GM12878 (cell line): ENCODE measurements around the gene ZFPM1. TPM values are rescaled to one million over a fixed set of nuclear protein-coding genes. Genes with fewer than 3 reads are reported as not detected.

ENCODE experiments used
- ATAC-seq: fragments of 200-7000 bp; cut with Tn5 transposase; 3 replicates; pipeline ENCODE4 v1.9.1; 2020; ENCODE audit warnings: mild to moderate bottlenecking, moderate library complexity
- BruUV-seq: library from RNA; stranded (reverse); fragments of 400-500 nt; replicated peaks from 2 replicates; lab custom pipeline; 2021; lab: Mats Ljungman, UMichigan
- CTCF ChIA-PET: fragments of 300-600 bp; sonication (Branson Sonifier 250); formaldehyde crosslinking; extraction: SDS; loops from one replicate; lab custom pipeline; 2021; ENCODE audit warnings: inconsistent platforms; lab: Yijun Ruan, JAX
- POLR2A ChIA-PET: fragments of 350-600 bp; formaldehyde crosslinking; extraction: SDS; loops from one replicate; lab custom pipeline; 2021; ENCODE audit warnings: inconsistent platforms; lab: Charles Lee
- RAD21 ChIA-PET: fragments of 300-600 bp; sonication (Branson Sonifier 250); formaldehyde crosslinking; loops from one replicate; lab custom pipeline; 2023; ENCODE audit warnings: antibody characterized with exemption; ENCODE audit not compliant: unreplicated experiment; lab: Charles Lee
- SMC1A ChIA-PET: fragments of 300-600 bp; sonication (Branson Sonifier 250); formaldehyde crosslinking; loops from one replicate; lab custom pipeline; 2023; ENCODE audit not compliant: unreplicated experiment, uncharacterized antibody; lab: Charles Lee
- DNase-seq: peaks from one replicate; pipeline ENCODE4 v3.0.0-alpha.2; 2011; ENCODE audit warnings: low read depth, low spot score
- FAIRE-seq: peaks from 3 replicates; lab custom pipeline; 2011; peaks lifted over from hg19 to GRCh38; lab: Jason Lieb, UNC
- H2AFZ ChIP-seq: 2 replicates; pipeline ENCODE4 v1.6.0; 2011; ENCODE audit warnings: low read depth, low read length, control low read depth; ENCODE audit not compliant: control insufficient read depth
- H3K27ac ChIP-seq: 2 replicates; pipeline ENCODE4 v1.5.1; 2011; ENCODE audit warnings: control low read depth; ENCODE audit not compliant: control insufficient read depth, insufficient read depth
- H3K27me3 ChIP-seq, 2 experiments: replicated peaks in 1 of 2; 2 replicates each; pipeline versions ENCODE4 v1.6.0 to v1.6.1; 2011; ENCODE audit warnings: low read length in 1 of 2; ENCODE audit not compliant: control insufficient read depth in 2 of 2, insufficient read depth in 2 of 2
- H3K36me3 ChIP-seq, 2 experiments: 2 replicates each; pipeline ENCODE4 v1.5.1; 2011; ENCODE audit warnings: low read length in 1 of 2; ENCODE audit not compliant: control insufficient read depth in 2 of 2, insufficient read depth in 2 of 2
- H3K4me1 ChIP-seq: 2 replicates; pipeline ENCODE4 v1.6.1; 2011; ENCODE audit warnings: mild to moderate bottlenecking, low read length, moderate library complexity, mixed read lengths; ENCODE audit not compliant: control insufficient read depth, insufficient read depth
- H3K4me2 ChIP-seq: 2 replicates; pipeline ENCODE4 v1.6.0; 2011; ENCODE audit warnings: control low read depth; ENCODE audit not compliant: control insufficient read depth, insufficient read depth
- H3K4me3 ChIP-seq: fragments of 200-600 bp; sonication (generic); 2 replicates; pipeline ENCODE4 v1.5.1; 2016
- H3K79me2 ChIP-seq: 2 replicates; pipeline ENCODE4 v1.6.0; 2011; ENCODE audit warnings: low read length; ENCODE audit not compliant: control insufficient read depth, insufficient read depth
- H3K9ac ChIP-seq: 2 replicates; pipeline ENCODE4 v1.8.0; 2011; ENCODE audit warnings: low read length, control low read depth, mixed read lengths; ENCODE audit not compliant: control insufficient read depth, insufficient read depth
- H3K9me3 ChIP-seq: replicated peaks from 3 replicates; pipeline ENCODE4 v1.5.1; 2011; ENCODE audit warnings: mild to moderate bottlenecking, low read length; ENCODE audit not compliant: control insufficient read depth, insufficient read depth
- H4K20me1 ChIP-seq: 2 replicates; pipeline ENCODE4 v1.6.0; 2011; ENCODE audit not compliant: control insufficient read depth, insufficient read depth
- BCL11A ChIP-seq: IDR thresholded peaks from 2 replicates; pipeline ENCODE4 v1.6.1; 2011; ENCODE audit warnings: low read depth, low read length
- EP300 ChIP-seq, 2 experiments: fragments of 150-350 bp in 1 of 2; IDR thresholded peaks; 2 replicates each; pipeline ENCODE4 v1.6.1; 2011 to 2012; ENCODE audit warnings: low read depth in 2 of 2, low read length in 2 of 2, borderline replicate concordance in 1 of 2, improper control_type of control experiment in 1 of 2, inconsistent platforms in 1 of 2; ENCODE audit not compliant: control insufficient read depth in 1 of 2
- HCFC1 ChIP-seq: fragments of 150-350 bp; IDR thresholded peaks from 2 replicates; pipeline ENCODE4 v1.6.1; 2014; ENCODE audit warnings: low read length
- PAX8 ChIP-seq: fragments of 450-650 bp; IDR thresholded peaks from 2 replicates; pipeline ENCODE4 v1.6.1; 2017; ENCODE audit warnings: mild to moderate bottlenecking, moderate library complexity
- WGBS: methylation state at CpG from one replicate; pipeline ENCODE4 v1.1.6; 2016; ENCODE audit warnings: low lambda C conversion rate; ENCODE audit not compliant: insufficient replicate concordance, insufficient coverage; ENCODE audit errors: missing lambda C conversion rate; 5-methylcytosine and 5-hydroxymethylcytosine counted together
- in situ Hi-C: fragments of 300-500 bp; cut with MboI; formaldehyde crosslinking; loops from 9 replicates; pipeline ENCODE4 v1.14.3; 2018; ENCODE audit warnings: mixed read lengths
- intact Hi-C: fragments of 100-400 bp; cut with micrococcal nuclease; formaldehyde crosslinking; loops from one replicate; pipeline ENCODE4 v1.14.2; 2022; ENCODE audit not compliant: unreplicated experiment
- polyA plus RNA-seq, 11 experiments: library from polyadenylated mRNA; depleted of rRNA in 4 of 11; unstranded in 6 of 11; stranded (reverse) in 5 of 11; fragments of >200 nt; fragmentation: Nextera tagmentation in 4 of 11; fragmentation: Illumina TruSeq in 1 of 11; extraction: Ambion mirVana in 4 of 11; extraction: Trizol in 1 of 11; gene quantifications; 1 replicate in 1 of 11; 2 replicates in 10 of 11; pipeline versions ENCODE4 v1.2.1 to v1.2.3, GENCODE V29; 2011 to 2016; ENCODE audit warnings: inconsistent platforms in 2 of 11, missing spikeins in 2 of 11, low read depth in 1 of 11
- total RNA-seq, 4 experiments: library from RNA; depleted of rRNA in 3 of 4; stranded (reverse); fragments of >200 nt in 3 of 4; fragmentation: Illumina TruSeq in 1 of 4; extraction: Trizol in 1 of 4; gene quantifications; 2 replicates each; pipeline versions ENCODE4 v1.2.1 to v1.2.3, GENCODE V29; 2013 to 2021
- TF ChIP-seq, protein P1 (sequence below): IDR thresholded peaks from 2 replicates; pipeline ENCODE4 v1.6.1; 2012; ENCODE audit warnings: improper control_type of control experiment, low read depth, low read length; ENCODE audit not compliant: insufficient replicate concordance
- TF ChIP-seq, protein P2 (sequence below): fragments of 450-650 bp; IDR thresholded peaks from 2 replicates; pipeline ENCODE4 v1.6.1; 2016; ENCODE audit warnings: mild to moderate bottlenecking
- TF ChIP-seq, protein P3 (sequence below): fragments of 450-650 bp; IDR thresholded peaks from 2 replicates; pipeline ENCODE4 v1.6.1; 2017; ENCODE audit warnings: mild to moderate bottlenecking, moderate library complexity
- TF ChIP-seq, protein P4 (sequence below): fragments of 450-650 bp; conservative IDR thresholded peaks from 2 replicates; pipeline ENCODE4 v1.6.1; 2017; ENCODE audit warnings: mild to moderate bottlenecking, moderate library complexity

ZFPM1 gene
- total and polyA plus RNA-seq, 10 of the 15 experiments (the other 5 are each of a cell fraction or from before 2014, with no cell fraction given), result 0.02 to 5.1 (median 0.30) TPM

GRCh38 chr16:88585269-88585668 lies 132.2 kb downstream of the ZFPM1 start (continued):
- TF ChIP-seq, protein P1, sequence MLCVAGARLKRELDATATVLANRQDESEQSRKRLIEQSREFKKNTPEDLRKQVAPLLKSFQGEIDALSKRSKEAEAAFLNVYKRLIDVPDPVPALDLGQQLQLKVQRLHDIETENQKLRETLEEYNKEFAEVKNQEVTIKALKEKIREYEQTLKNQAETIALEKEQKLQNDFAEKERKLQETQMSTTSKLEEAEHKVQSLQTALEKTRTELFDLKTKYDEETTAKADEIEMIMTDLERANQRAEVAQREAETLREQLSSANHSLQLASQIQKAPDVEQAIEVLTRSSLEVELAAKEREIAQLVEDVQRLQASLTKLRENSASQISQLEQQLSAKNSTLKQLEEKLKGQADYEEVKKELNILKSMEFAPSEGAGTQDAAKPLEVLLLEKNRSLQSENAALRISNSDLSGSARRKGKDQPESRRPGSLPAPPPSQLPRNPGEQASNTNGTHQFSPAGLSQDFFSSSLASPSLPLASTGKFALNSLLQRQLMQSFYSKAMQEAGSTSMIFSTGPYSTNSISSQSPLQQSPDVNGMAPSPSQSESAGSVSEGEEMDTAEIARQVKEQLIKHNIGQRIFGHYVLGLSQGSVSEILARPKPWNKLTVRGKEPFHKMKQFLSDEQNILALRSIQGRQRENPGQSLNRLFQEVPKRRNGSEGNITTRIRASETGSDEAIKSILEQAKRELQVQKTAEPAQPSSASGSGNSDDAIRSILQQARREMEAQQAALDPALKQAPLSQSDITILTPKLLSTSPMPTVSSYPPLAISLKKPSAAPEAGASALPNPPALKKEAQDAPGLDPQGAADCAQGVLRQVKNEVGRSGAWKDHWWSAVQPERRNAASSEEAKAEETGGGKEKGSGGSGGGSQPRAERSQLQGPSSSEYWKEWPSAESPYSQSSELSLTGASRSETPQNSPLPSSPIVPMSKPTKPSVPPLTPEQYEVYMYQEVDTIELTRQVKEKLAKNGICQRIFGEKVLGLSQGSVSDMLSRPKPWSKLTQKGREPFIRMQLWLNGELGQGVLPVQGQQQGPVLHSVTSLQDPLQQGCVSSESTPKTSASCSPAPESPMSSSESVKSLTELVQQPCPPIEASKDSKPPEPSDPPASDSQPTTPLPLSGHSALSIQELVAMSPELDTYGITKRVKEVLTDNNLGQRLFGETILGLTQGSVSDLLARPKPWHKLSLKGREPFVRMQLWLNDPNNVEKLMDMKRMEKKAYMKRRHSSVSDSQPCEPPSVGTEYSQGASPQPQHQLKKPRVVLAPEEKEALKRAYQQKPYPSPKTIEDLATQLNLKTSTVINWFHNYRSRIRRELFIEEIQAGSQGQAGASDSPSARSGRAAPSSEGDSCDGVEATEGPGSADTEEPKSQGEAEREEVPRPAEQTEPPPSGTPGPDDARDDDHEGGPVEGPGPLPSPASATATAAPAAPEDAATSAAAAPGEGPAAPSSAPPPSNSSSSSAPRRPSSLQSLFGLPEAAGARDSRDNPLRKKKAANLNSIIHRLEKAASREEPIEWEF, result no peak

DNA sequence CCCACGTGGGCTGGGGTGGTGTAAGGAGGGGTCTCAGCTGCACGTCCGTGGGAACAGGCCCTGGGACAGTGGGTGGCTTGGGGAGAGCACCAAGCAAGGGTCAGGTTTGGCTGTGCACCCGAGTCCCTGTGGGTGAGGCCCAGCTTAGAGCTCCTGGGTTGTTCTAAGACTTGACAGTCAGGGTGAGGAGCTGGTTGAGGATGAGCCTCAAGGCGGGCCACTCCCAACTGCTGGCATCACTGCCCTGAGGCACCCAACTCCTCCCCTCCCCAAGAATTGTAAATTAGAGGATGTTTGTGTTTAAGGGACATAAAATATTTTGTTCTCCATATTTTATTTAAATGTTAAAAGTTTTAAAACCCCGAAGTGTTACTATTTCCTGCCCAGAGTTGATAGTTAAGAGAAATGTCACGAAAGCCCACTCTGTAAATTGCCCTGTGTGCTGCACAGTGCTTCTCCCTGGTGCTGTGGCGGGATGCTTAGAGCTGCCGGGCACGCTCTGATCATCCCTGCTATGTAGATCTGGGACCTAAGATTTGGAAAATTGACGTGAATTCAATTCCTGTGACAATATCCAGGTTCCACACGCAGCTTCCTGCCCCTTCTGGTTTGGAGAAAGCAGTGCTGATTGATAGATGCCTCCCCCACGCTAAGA lies 133.0 kb downstream of the ZFPM1 start:
- Histone ChIP-seq H3K4me3 (no peak overlapping the region), H3K27ac (no peak overlapping the region), H3K27me3 (no peaks in the 10 kb centered on the region), H3K4me2 (no peak overlapping the region), H2AFZ (no peak overlapping the region), H3K9me3 (no peaks in the 10 kb centered on the region), H3K79me2 (peaks cover 22% of the 10 kb centered on the region), H4K20me1 (no peaks in the 10 kb centered on the region), H3K4me1 (peaks cover 1% of the 10 kb centered on the region), H3K9ac (no peak overlapping the region), H3K36me3 (peaks cover 32 to 37% of the 10 kb centered on the region in 2 experiments)
- no peak for FAIRE-seq
- in situ Hi-C loops, result no loop called here
- ChIA-PET CTCF (interaction anchor here (1.0 kb wide), 1 partner anchor 16 kb away, joined by 3 read pairs; the partner anchor contains the start of gene ZC3H18), RAD21 (no interaction called here), SMC1A (no interaction called here), POLR2A (no interaction called here)
- no peak for ATAC-seq
- no peak for DNase-seq
- no TSS peak for BruUV-seq
- intact Hi-C loops, result no loop called here
- 92% methylated on average over 13 of the region's 13 CpGs for WGBS
- no peak for TF ChIP-seq PAX8
- TF ChIP-seq BCL11A, result no peak
- TF ChIP-seq, protein P2, sequence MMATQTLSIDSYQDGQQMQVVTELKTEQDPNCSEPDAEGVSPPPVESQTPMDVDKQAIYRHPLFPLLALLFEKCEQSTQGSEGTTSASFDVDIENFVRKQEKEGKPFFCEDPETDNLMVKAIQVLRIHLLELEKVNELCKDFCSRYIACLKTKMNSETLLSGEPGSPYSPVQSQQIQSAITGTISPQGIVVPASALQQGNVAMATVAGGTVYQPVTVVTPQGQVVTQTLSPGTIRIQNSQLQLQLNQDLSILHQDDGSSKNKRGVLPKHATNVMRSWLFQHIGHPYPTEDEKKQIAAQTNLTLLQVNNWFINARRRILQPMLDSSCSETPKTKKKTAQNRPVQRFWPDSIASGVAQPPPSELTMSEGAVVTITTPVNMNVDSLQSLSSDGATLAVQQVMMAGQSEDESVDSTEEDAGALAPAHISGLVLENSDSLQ, result no peak
- TF ChIP-seq, protein P3, sequence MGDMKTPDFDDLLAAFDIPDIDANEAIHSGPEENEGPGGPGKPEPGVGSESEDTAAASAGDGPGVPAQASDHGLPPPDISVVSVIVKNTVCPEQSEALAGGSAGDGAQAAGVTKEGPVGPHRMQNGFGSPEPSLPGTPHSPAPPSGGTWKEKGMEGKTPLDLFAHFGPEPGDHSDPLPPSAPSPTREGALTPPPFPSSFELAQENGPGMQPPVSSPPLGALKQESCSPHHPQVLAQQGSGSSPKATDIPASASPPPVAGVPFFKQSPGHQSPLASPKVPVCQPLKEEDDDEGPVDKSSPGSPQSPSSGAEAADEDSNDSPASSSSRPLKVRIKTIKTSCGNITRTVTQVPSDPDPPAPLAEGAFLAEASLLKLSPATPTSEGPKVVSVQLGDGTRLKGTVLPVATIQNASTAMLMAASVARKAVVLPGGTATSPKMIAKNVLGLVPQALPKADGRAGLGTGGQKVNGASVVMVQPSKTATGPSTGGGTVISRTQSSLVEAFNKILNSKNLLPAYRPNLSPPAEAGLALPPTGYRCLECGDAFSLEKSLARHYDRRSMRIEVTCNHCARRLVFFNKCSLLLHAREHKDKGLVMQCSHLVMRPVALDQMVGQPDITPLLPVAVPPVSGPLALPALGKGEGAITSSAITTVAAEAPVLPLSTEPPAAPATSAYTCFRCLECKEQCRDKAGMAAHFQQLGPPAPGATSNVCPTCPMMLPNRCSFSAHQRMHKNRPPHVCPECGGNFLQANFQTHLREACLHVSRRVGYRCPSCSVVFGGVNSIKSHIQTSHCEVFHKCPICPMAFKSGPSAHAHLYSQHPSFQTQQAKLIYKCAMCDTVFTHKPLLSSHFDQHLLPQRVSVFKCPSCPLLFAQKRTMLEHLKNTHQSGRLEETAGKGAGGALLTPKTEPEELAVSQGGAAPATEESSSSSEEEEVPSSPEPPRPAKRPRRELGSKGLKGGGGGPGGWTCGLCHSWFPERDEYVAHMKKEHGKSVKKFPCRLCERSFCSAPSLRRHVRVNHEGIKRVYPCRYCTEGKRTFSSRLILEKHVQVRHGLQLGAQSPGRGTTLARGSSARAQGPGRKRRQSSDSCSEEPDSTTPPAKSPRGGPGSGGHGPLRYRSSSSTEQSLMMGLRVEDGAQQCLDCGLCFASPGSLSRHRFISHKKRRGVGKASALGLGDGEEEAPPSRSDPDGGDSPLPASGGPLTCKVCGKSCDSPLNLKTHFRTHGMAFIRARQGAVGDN, result no peak
- TF ChIP-seq HCFC1, result no peak
- TF ChIP-seq, protein P4, sequence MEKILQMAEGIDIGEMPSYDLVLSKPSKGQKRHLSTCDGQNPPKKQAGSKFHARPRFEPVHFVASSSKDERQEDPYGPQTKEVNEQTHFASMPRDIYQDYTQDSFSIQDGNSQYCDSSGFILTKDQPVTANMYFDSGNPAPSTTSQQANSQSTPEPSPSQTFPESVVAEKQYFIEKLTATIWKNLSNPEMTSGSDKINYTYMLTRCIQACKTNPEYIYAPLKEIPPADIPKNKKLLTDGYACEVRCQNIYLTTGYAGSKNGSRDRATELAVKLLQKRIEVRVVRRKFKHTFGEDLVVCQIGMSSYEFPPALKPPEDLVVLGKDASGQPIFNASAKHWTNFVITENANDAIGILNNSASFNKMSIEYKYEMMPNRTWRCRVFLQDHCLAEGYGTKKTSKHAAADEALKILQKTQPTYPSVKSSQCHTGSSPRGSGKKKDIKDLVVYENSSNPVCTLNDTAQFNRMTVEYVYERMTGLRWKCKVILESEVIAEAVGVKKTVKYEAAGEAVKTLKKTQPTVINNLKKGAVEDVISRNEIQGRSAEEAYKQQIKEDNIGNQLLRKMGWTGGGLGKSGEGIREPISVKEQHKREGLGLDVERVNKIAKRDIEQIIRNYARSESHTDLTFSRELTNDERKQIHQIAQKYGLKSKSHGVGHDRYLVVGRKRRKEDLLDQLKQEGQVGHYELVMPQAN, result no peak
- TF ChIP-seq EP300 (IDR thresholded peaks at IDR 0.05; ENCODE audit: borderline replicate concordance in 1 of 2, control insufficient read depth in 1 of 2, low read depth in 2 of 2, low read length in 2 of 2), result no peak
